Thyroid gland (tissue), 4 donors: ENCODE results near the gene SORCS2. TPM values are rescaled to one million over a fixed set of nuclear protein-coding genes. Genes with fewer than 3 reads are reported as not detected.

Experiments used
- DNase-seq, 2 donors: peaks; one replicate each; pipeline ENCODE4 v3.0.0-alpha.2; 2019
- H3K27ac ChIP-seq, 3 donors: fragments of 200-600 bp; sonication (generic); 1 replicate in 2 of 3; 2 replicates in 1 of 3; pipeline ENCODE4 v1.5.1; 2016 to 2019; ENCODE audit warnings: mild to moderate bottlenecking in 1 of 3, moderate library complexity in 1 of 3
- H3K27me3 ChIP-seq: fragments of 200-600 bp; sonication (generic); one replicate; pipeline ENCODE4 v1.5.1; 2019
- H3K36me3 ChIP-seq, 2 donors: fragments of 200-600 bp; sonication (generic); one replicate each; pipeline ENCODE4 v1.5.1; 2016 to 2019
- H3K4me1 ChIP-seq, 2 donors: fragments of 200-600 bp; sonication (generic); one replicate each; pipeline ENCODE4 v1.5.1; 2017 to 2019
- H3K4me3 ChIP-seq, 3 donors: fragments of 200-600 bp; sonication (generic); replicated peaks in 1 of 3; 1 replicate in 2 of 3; 2 replicates in 1 of 3; pipeline ENCODE4 v1.5.1; 2016; ENCODE audit warnings: mild to moderate bottlenecking in 1 of 3
- H3K9me3 ChIP-seq: fragments of 200-600 bp; sonication (generic); one replicate; pipeline ENCODE4 v1.5.1; 2017
- CTCF ChIP-seq, 6 experiments: fragments of 200-600 bp in 3 of 6; fragments of 450-650 bp in 3 of 6; sonication (generic) in 3 of 6; IDR thresholded peaks; one replicate each; pipeline ENCODE4 v1.5.1; 2016 to 2019; ENCODE audit warnings: antibody characterized with exemption in 6 of 6, mild to moderate bottlenecking in 2 of 6, inconsistent platforms in 1 of 6, moderate library complexity in 1 of 6
- POLR2A ChIP-seq, 2 donors: fragments of 450-650 bp; IDR thresholded peaks; one replicate each; pipeline ENCODE4 v1.6.1; 2017; ENCODE audit warnings: antibody characterized with exemption in 2 of 2, mild to moderate bottlenecking in 2 of 2, moderate library complexity in 1 of 2
- WGBS, 2 donors: methylation state at CpG; one replicate each; pipeline ENCODE4 v1.1.5; 2017; 5-methylcytosine and 5-hydroxymethylcytosine counted together
- intact Hi-C: fragments of 100-400 bp; cut with DNase I; formaldehyde crosslinking; loops from one replicate; pipeline ENCODE4 v1.15.1; 2023
- total RNA-seq, 4 donors: library from RNA; depleted of rRNA; stranded (reverse); fragments of >200 nt; gene quantifications; one replicate each; pipeline ENCODE4 v1.2.3, GENCODE V29; 2016

Gene SORCS2
- total RNA-seq, 4 donors from 2014 or later: 1.7 to 13.6 (median 3.6) TPM

GRCh38 chr4:7224878-7225533, 32.7 kb downstream of the SORCS2 start:
- H3K4me1 ChIP-seq: peaks cover 9 to 15% of the 10 kb centered on the region in 2 donors
- H3K27me3 ChIP-seq: no peaks in the 10 kb centered on the region
- TF ChIP-seq POLR2A (IDR thresholded peaks at IDR 0.05) (no peak), CTCF (IDR thresholded peaks at IDR 0.05) (no peak)
- H3K36me3 ChIP-seq: no peaks in the 10 kb centered on the region
- 92 to 96% methylated on average over 11 of the region's 11 CpGs for WGBS, 2 donors
- no peak overlapping the region for H3K27ac ChIP-seq
- DNase-seq: no peak
- H3K4me3 ChIP-seq: no peak overlapping the region
- no peaks in the 10 kb centered on the region for H3K9me3 ChIP-seq
- intact Hi-C loops: no loop called here

- H3K4me3 ChIP-seq: no peak overlapping the region
- intact Hi-C loops: no loop called here
- no peaks in the 10 kb centered on the region for H3K9me3 ChIP-seq
- H3K4me1 ChIP-seq: peaks cover 0 to under 1% of the 10 kb centered on the region in 2 donors
- 41 to 52% methylated on average over 21 to 22 of the region's 22 CpGs for WGBS, 2 donors
- H3K36me3 ChIP-seq: no peaks in the 10 kb centered on the region
- no peaks in the 10 kb centered on the region for H3K27me3 ChIP-seq
- TF ChIP-seq CTCF (IDR thresholded peaks at IDR 0.05) (no peak), POLR2A (IDR thresholded peaks at IDR 0.05) (no peak)
- no peak for DNase-seq
- no peak overlapping the region for H3K27ac ChIP-seq
Measured at GRCh38 chr4:7226439-7226838, 34.1 kb downstream of the SORCS2 start.

GRCh38 chr4:7227008-7227407, 34.7 kb downstream of the SORCS2 start:
- Histone ChIP-seq H3K4me1 (no peaks in the 10 kb centered on the region), H3K9me3 (no peaks in the 10 kb centered on the region), H3K36me3 (no peaks in the 10 kb centered on the region), H3K27me3 (no peaks in the 10 kb centered on the region), H3K4me3 (no peak overlapping the region), H3K27ac (no peak overlapping the region)
- 76 to 80% methylated on average over 10 of the region's 10 CpGs for WGBS, 2 donors
- no peak for DNase-seq
- intact Hi-C loops: no loop called here
- TF ChIP-seq POLR2A (IDR thresholded peaks at IDR 0.05): no peak
- no peak for TF ChIP-seq CTCF (IDR thresholded peaks at IDR 0.05)

- Histone ChIP-seq H3K27ac (no peak overlapping the region), H3K36me3 (no peaks in the 10 kb centered on the region), H3K9me3 (no peaks in the 10 kb centered on the region), H3K4me1 (no peaks in the 10 kb centered on the region), H3K27me3 (no peaks in the 10 kb centered on the region), H3K4me3 (no peak overlapping the region)
- intact Hi-C loops: no loop called here
- 100% methylated on average over 1 to 5 of the region's 11 CpGs for WGBS, 2 donors
- no peak for DNase-seq
- no peak for TF ChIP-seq POLR2A (IDR thresholded peaks at IDR 0.05)
- no peak for TF ChIP-seq CTCF (IDR thresholded peaks at IDR 0.05)
Measured at GRCh38 chr4:7228734-7229133, 36.4 kb downstream of the SORCS2 start.

GRCh38 chr4:7232061-7232650, 39.8 kb downstream of the SORCS2 start:
- no peaks in the 10 kb centered on the region for H3K9me3 ChIP-seq
- no peaks in the 10 kb centered on the region for H3K4me1 ChIP-seq
- no peak overlapping the region for H3K27ac ChIP-seq
- intact Hi-C loops: no loop called here
- WGBS, 2 donors: 89% methylated on average over 18 of the region's 18 CpGs
- no peak overlapping the region for H3K4me3 ChIP-seq
- no peaks in the 10 kb centered on the region for H3K27me3 ChIP-seq
- no peak for DNase-seq
- no peak for TF ChIP-seq CTCF (IDR thresholded peaks at IDR 0.05)
- no peak for TF ChIP-seq POLR2A (IDR thresholded peaks at IDR 0.05)
- no peaks in the 10 kb centered on the region for H3K36me3 ChIP-seq
